D341Med (cell line): ENCODE results near the gene HAGHL.
"Not testable (repeated sequence)": the region's sequence is repeated elsewhere in the genome, so short reads cannot be mapped to it uniquely, and the experiment has no call there.

Source experiments
- DNase-seq: peaks from one replicate; pipeline ENCODE4 v3.0.0; 2012; ENCODE audit warnings: low spot score

The HAGHL gene

DNA sequence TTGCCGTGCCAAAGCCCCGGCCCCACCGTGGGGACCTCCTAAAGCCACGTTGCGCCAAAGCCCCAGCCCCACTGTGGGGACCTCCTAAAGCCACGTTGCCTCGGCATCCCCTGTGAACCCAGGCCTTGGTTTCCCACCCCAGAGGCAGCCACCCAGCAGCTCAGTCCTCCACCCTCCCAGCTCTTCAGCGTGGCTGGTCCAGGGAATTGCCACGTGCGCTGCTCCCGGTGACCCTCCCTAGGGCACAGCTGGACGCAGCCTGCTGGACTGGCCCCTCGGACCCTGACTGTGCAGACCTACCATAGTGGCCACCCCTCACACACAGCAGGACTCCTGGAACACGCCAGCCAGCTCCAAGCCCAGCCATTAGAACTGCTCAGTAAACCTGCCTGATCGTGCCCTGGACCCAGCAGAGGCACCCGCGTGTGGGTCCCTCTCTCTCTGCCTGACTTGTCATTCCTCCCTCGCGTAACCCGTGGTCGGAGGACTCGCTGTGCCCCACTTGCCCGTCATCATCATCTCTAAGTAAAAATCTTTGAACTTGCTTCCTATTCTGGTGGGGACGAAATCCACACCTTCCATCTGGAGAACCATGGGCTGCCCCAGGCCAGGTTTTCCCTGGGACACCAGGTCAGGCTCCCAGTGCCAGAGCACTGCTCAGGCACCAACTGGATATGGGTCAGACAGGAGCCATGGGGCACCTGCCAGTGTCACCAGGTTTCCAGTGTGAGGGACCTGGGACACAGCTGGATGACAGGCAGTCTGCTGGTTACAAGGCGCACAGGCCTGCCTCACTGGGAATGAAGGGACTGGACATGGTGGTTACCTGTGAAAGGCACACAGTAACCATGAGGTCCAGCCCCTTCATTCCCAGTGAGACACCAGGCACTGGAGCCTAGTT is 8.3 kb downstream of the HAGHL start:
- DNase-seq = no peak

DNA sequence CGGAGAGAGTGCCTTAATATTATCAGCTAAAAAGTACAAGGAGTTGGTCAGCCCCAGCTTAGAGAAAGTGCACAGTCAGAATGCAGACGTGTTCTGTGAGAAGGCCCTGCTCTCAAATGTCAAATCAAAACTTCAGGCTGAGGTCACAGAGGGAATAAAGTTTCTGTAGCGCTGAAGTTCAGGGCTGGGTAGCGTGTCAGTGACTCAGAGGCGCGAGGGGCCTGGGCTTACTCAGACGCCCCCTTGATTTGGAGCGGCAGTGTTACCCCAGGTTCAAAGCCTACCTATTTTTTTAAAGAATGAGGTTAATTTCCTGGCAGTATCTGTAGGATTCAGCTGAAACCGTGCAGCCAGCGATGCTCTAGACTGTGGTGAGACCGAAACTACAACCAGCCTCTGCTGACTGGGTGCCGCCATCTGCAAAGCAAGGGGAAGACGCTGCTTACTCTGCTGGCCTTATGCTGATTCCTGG is 9.1 kb downstream of the HAGHL start:
- DNase-seq = no peak

GRCh38 chr16:736936-737481 is 10.1 kb downstream of the HAGHL start:
- DNase-seq = no peak

DNA sequence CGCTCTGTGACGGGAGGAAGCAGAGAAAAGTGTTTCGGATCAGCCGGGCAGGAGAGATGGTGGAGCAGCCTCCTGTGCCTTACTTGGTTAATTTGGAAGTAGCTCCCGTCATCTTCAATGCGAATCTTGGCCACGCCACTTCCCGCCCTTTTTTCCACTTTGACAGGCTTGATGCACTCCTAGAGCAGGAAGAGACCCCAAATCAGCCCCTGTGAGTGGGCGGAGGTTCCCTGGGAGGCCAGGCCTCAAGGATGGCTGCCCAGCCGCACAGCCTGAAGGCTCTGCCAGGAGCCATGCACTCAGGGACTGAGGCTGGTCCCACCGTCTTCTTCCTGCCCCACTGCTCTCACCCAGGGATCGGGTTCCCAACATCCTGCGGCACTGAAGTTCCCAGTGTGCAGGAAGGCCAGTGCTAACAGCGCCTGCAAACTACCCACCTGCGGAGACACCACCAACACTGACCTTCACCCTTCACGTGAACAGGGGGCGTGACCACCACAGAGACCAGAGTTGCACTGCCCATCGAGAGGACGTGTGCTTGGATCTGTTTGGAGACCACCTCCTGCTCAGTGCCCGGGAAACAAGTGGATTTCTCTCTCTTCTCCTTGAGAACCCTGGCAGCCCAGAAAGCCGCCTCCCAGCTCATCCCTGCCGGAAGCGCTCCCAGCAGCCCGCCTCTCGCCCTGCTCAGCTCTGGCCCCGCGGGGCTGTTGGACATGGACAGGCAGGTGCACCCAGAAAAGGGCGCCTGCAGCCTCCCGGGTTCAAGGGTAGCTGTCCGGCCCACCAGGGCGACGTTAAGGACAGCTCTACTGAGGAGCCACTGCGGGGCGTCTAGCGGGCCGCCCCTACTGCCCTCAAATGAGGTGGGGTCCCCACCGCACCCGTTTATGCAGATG is 12.9 kb downstream of the HAGHL start:
- no peak for DNase-seq

DNA sequence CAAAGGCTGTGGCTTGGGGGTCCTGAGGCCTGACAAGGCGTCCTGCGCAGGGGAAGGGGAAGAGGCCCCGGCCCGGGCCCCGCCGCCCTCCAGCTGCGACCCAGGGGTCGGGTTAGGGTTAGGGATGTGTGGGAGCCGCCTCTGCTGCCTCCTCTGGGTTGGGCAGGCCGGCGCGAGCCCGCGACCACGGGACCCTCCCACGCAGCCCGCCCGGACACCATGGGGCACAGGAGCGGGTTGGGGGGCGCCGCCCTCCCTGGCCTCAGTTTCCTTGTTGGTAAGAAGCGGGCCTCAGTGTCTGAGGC is 13.5 kb downstream of the HAGHL start:
- no peak for DNase-seq

- peak; percentile 98 for DNase-seq
These were observed 14.0 kb downstream of the HAGHL start, which contains the start of gene CIAO3 for GRCh38 chr16:740764-741505. TSS of gene CIAO3 (minus strand) at chr16:740997. CDS start at chr16:740985, 12 bp downstream.

DNA sequence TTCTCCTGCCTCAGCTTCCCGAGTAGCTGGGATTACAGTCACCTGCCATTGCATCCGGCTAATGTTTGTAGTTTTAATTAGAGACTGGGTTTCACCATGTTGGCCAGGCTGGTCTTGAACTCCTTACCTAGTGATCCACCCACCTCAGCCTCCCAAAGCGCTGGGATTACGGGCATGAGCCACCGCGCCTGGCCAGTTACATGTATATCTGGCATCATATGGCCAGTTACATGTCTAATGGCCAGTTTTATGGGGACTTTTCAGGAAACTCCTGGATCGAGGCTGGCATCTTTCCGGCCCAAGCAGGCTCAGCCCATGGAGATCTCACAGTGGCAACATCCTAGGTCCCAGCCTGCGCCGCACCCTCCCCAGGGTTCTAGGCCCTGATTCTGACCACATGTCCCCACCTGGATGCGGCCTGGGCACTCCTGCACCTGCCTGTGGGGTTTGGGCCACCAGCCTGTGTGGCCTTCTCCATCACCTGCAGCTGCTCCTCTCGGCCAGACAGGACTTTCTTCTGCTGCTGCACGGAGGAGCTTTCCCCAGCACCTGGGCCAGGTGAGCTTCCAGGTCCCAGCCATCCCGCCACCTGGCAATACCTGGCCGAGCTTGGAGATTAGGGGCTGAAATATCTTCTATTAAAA is 15.2 kb downstream of the HAGHL start:
- no peak for DNase-seq

DNA sequence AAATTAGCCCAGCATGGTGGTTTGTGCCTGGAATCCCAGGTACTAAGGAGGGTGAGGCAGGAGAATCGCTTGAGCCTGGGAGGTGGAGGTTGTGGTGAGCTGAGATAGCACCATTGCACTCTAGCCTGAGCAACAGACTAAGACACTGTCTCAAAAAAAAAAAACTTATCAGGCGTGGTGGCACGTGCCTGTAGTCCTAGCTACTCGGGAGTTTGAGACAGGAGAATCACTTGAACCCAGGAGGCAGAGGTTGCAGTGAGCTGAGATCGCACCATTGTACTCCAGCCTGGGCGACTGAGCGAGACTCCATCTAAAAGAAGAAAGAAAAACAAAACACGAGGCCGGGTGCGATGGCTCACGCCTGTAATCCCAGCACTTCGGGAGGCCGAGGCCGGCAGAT is 16.0 kb downstream of the HAGHL start:
- not testable (repeated sequence) for DNase-seq

DNA sequence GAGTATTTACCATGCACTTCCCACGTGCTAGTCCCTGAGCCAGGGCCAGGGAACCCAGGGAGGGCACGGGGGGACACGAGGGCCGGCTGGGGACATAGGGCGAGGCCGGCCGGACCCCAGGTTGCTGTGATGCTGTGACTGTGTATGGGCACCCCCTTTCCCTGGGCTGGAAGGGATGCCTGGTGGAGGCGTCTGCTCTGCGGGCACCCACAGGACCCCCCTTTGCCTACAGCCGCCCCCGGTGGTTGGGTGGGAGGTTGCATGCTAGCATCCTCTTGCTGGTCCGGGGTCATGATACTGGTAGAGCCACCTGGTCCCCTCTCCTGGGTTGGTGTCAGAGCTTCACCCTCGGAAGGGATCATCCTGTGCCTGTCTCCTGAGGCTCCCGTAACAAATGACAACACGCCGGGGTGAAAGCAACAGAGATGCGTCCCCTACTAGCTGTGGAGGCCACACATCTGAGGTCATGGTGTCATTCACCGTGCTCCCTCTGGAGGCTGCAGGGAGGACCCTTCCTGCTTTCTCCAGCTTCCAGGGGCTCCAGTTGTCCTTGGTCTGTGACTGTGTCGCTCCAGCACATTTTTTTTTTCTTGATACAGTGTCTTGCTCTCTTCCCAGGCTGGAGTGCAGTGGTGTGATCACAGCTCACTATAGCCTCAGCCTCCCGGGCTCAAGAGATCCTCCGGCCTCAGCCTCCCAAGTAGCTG is 17.0 kb downstream of the HAGHL start:
- DNase-seq = peak; percentile 47

- peak; percentile 69 for DNase-seq
These were observed 18.8 kb downstream of the HAGHL start for GRCh38 chr16:745739-746138.

DNA sequence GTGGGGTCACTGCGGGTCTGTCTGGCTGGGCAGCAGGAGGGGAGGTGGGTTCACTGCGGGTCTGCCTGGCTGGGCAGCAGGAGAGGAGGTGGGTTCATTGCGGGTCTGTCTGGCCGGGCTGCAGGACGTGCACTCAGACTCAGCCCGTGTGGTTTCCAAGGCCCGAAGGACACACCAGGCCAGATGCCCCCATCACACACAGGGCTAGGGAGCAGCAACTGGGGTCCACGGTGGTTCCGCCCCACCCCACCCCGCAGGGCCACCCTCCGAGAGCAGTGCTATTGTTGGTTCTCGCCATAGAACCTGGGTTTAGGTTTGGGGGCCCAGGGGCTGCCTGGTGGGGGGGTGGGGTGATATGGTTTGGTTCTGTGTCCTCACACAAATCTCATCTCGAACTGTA is 19.7 kb downstream of the HAGHL start:
- no peak for DNase-seq

DNA sequence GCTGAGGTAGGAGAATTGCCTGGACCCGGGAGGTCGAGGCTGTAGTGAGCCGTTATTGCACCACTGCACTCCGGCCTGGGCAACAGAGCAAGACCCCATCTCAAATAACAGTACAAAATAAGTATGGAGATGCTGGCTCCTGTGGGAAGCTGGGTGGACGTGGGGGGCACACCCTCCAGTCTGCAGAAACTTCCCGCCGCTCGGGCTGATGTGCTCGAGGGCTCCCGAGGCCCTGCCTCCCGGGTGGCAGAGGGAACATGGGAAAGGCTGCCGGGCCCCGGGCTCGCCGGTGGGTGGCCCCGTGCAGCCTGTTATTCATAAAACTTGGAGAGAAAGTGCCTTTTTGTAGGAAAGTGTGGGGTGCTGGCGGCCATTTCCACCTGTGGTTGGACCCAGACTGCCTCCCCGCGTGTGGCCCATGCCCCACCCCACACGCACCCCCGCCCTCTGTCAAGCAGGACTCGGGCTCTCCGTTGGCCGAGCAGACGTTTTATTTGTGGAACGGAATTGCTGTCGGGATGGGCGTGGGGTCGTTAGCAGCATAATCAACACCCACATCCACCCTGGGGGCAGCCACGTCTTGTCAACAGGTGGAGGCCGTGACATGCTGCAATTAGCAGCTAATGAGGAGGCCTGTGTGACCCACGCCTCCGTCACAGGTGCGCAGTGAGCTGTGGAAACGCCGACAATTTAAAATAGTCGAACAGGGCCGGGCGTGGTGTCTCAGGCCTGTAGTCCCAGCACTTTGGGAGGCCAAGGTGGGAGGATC is 21.3 kb downstream of the HAGHL start:
- DNase-seq = no peak

GRCh38 chr16:749010-749409 is 22.1 kb downstream of the HAGHL start:
- DNase-seq = no peak

- DNase-seq = no peak
These were observed 23.6 kb downstream of the HAGHL start for GRCh38 chr16:750485-750884.

GRCh38 chr16:751152-752006 is 24.5 kb downstream of the HAGHL start:
- DNase-seq = no peak

- no peak for DNase-seq
These were observed 25.1 kb downstream of the HAGHL start for GRCh38 chr16:752007-752312.

- DNase-seq = not testable (repeated sequence)
These were observed 27.3 kb downstream of the HAGHL start for GRCh38 chr16:754121-754607.

GRCh38 chr16:754656-755055 is 27.8 kb downstream of the HAGHL start:
- no peak for DNase-seq

DNA sequence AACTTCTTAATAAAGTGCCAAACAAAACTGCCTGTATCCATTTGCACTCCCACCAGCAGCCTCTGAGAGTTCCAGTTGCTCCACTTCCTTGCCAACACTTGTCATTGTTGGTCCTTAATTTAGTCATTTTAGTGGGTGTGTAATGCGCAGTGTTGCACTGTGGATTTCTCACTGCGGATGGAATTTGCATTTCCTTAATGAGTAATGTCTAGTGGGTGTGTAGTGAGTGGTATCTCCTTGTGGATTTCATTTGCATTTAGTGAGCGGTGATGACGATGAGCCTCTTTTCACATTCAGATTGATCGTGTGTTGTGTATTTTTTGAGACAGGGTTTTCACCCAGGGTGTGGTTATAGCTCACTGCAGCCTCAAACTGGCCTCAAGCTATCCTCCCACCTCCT is 29.5 kb downstream of the HAGHL start:
- no peak for DNase-seq
